A549 (cell line): Measurements from ENCODE around the gene NEURL1.

Experiments
- CHD4 ChIP-seq: fragments of 200-600 bp; sonication (generic); IDR thresholded peaks from 2 replicates; pipeline ENCODE4 v1.6.1; 2016; ENCODE audit warnings: antibody characterized with exemption, mild to moderate bottlenecking, borderline replicate concordance
- EP300 ChIP-seq, 2 experiments: fragments of >200 bp; sonication (Bioruptor Twin); formaldehyde crosslinking; IDR thresholded peaks; 2 replicates in 1 of 2; 3 replicates in 1 of 2; pipeline ENCODE4 v1.6.1; 2016 to 2017
- HDAC2 ChIP-seq: fragments of 200-600 bp; sonication (generic); IDR thresholded peaks from 2 replicates; pipeline ENCODE4 v1.6.1; 2016
- HEYL ChIP-seq: fragments of 250-450 bp; sonication (Bioruptor Pico); IDR thresholded peaks from 2 replicates; pipeline ENCODE4 v1.8.0; 2021; ENCODE audit warnings: mild to moderate bottlenecking, moderate library complexity
- MAFK ChIP-seq: fragments of 450-650 bp; IDR thresholded peaks from 2 replicates; pipeline ENCODE4 v1.6.1; 2014; ENCODE audit not compliant: partially characterized antibody
- TP53 ChIP-seq: fragments of 250-450 bp; sonication (Bioruptor Pico); IDR thresholded peaks from 2 replicates; pipeline ENCODE4 v1.5.0; 2021; ENCODE audit warnings: mild to moderate bottlenecking, moderate library complexity
- TF ChIP-seq, protein P1 (sequence below): fragments of >200 bp; sonication (Bioruptor Twin); formaldehyde crosslinking; IDR thresholded peaks from 3 replicates; pipeline ENCODE4 v1.5.1; 2016

DNA sequence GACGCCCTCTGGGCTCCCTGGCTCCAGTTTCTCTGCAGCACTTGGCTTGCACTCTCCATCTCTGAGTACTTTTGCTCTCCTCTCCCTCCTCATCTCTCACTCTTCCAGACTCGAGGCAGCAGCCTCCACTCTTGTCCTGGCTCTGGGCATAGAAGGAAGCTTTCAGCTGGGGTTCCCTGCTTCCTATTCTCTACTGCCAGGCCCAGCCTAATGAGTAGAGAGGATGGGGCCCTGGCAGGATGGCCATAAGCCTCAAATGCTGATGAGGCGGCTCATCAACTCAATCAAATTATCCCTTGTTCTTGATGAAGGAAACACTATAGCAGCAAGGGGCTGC lies 55.8 kb downstream of the NEURL1 start:
- no peak for TF ChIP-seq CHD4
- no peak for TF ChIP-seq MAFK
- TF ChIP-seq HDAC2: no peak
- TF ChIP-seq, protein P1, sequence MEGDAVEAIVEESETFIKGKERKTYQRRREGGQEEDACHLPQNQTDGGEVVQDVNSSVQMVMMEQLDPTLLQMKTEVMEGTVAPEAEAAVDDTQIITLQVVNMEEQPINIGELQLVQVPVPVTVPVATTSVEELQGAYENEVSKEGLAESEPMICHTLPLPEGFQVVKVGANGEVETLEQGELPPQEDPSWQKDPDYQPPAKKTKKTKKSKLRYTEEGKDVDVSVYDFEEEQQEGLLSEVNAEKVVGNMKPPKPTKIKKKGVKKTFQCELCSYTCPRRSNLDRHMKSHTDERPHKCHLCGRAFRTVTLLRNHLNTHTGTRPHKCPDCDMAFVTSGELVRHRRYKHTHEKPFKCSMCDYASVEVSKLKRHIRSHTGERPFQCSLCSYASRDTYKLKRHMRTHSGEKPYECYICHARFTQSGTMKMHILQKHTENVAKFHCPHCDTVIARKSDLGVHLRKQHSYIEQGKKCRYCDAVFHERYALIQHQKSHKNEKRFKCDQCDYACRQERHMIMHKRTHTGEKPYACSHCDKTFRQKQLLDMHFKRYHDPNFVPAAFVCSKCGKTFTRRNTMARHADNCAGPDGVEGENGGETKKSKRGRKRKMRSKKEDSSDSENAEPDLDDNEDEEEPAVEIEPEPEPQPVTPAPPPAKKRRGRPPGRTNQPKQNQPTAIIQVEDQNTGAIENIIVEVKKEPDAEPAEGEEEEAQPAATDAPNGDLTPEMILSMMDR: no peak
- TF ChIP-seq EP300 (IDR thresholded peaks at IDR 0.05): no peak
- no peak for TF ChIP-seq HEYL (CRISPR knock-in tag)
- TF ChIP-seq TP53 (CRISPR knock-in tag): no peak
